ENCODE results near the gene PDLIM3.

PDLIM3 gene

DNA sequence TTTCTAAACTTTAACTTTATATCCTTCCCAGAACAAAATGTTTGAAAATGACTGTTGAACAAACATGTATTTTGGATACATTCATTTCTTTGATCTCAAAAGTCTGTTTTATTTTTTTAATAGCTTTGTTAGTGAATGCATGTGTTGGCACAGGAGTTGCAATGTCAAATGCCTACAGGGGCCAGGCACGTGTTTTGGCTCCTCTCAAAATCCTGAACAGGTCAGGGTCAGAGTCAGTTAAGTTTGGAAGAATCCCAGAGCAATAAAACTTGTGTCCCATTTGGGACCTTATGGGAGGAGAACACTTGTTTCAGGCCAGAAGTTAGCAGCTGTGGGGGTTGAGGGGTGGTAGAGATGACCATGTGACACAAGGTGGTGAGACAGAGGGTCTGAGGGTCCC, 34.7 kb downstream of the PDLIM3 start:
- Histone ChIP-seq H3K4me3 (ENCODE audit: insufficient read depth in 1 of 2, low read depth in 1 of 2, low read length in 2 of 2) (no peak overlapping the region), H2AFZ (ENCODE audit: low read depth, low read length) (no peak overlapping the region), H3K4me1 (ENCODE audit: control insufficient read depth, insufficient read depth, low read depth, low read length) (no peaks in the 10 kb centered on the region), H3K23ac (ENCODE audit: low read length in 2 of 2) (no peak overlapping the region), H3K9ac (ENCODE audit: low read length) (no peak overlapping the region), H3K4ac (ENCODE audit: low read depth in 1 of 2, low read length in 2 of 2) (no peak overlapping the region), H3K27me3 (ENCODE audit: control insufficient read depth in 1 of 2, insufficient read depth in 1 of 2, low read length in 2 of 2) (peaks cover 0 to 5% of the 10 kb centered on the region in 2 experiments), H2BK12ac (ENCODE audit: low read length in 2 of 2) (no peak overlapping the region), H3K14ac (ENCODE audit: low read length in 2 of 2) (no peak overlapping the region), H2BK15ac (ENCODE audit: low read depth, poor library complexity, severe bottlenecking) (no peak overlapping the region), H3K18ac (ENCODE audit: low read depth in 1 of 2, low read length in 2 of 2) (no peak overlapping the region), H3K9me3 (ENCODE audit: control insufficient read depth, low read length) (peaks cover 3% of the 10 kb centered on the region), H3K36me3 (ENCODE audit: control insufficient read depth in 1 of 2, insufficient read depth in 2 of 2, low read depth in 1 of 2, low read length in 2 of 2) (no peaks in the 10 kb centered on the region), H2BK5ac (ENCODE audit: low read depth, low read length, poor library complexity, severe bottlenecking) (no peak overlapping the region), H3K4me2 (ENCODE audit: low read length, poor library complexity, severe bottlenecking) (no peak overlapping the region), H2AK5ac (ENCODE audit: low read length, severe bottlenecking) (no peak overlapping the region), H4K8ac (ENCODE audit: low read length) (no peak overlapping the region), H2BK120ac (ENCODE audit: low read depth, low read length) (no peak overlapping the region), H4K91ac (ENCODE audit: low read length) (no peak overlapping the region), H3K79me1 (replicated peaks; ENCODE audit: low read length, poor library complexity, severe bottlenecking) (no peaks in the 10 kb centered on the region), H3K27ac (ENCODE audit: low read length, poor library complexity, severe bottlenecking) (no peak overlapping the region)
- 83% methylated on average over 1 of the region's 1 CpG for whole genome bisulfite sequencing
- no peak for DNase-seq

DNA sequence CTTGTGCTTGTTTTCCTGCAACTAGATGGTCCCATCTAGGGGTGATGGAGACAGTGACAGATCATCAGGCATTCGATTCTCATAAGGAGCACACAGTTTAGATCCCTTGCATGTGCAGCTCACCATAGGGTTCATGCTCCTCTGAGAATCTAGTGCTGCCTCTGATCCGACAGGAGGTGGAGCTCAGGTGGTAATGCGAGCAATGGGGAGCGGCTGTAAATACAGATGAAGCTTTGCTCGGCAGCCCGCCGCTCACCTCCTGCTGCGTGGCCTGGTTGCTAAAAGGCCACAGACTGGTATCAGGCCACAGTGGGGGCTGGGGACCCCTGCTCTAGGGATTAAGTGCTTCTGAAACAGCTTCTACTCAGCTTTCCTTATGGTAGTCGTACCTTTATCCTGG, 35.3 kb downstream of the PDLIM3 start:
- 97% methylated on average over 9 of the region's 9 CpGs for WGBS
- H2BK15ac ChIP-seq (ENCODE audit: low read depth, poor library complexity, severe bottlenecking): no peak overlapping the region
- no peak overlapping the region for H3K4ac ChIP-seq (ENCODE audit: low read depth in 1 of 2, low read length in 2 of 2)
- no peak overlapping the region for H4K8ac ChIP-seq (ENCODE audit: low read length)
- H2AFZ ChIP-seq (ENCODE audit: low read depth, low read length): no peak overlapping the region
- H3K4me1 ChIP-seq (ENCODE audit: control insufficient read depth, insufficient read depth, low read depth, low read length): no peaks in the 10 kb centered on the region
- no peak overlapping the region for H3K23ac ChIP-seq (ENCODE audit: low read length in 2 of 2)
- peaks cover 0 to 5% of the 10 kb centered on the region in 2 experiments for H3K27me3 ChIP-seq (ENCODE audit: control insufficient read depth in 1 of 2, insufficient read depth in 1 of 2, low read length in 2 of 2)
- no peak overlapping the region for H3K14ac ChIP-seq (ENCODE audit: low read length in 2 of 2)
- no peaks in the 10 kb centered on the region for H3K36me3 ChIP-seq (ENCODE audit: control insufficient read depth in 1 of 2, insufficient read depth in 2 of 2, low read depth in 1 of 2, low read length in 2 of 2)
- DNase-seq: no peak
- no peak overlapping the region for H3K4me3 ChIP-seq (ENCODE audit: insufficient read depth in 1 of 2, low read depth in 1 of 2, low read length in 2 of 2)
- no peaks in the 10 kb centered on the region for H3K79me1 ChIP-seq (replicated peaks; ENCODE audit: low read length, poor library complexity, severe bottlenecking)
- H2AK5ac ChIP-seq (ENCODE audit: low read length, severe bottlenecking): no peak overlapping the region
- H3K18ac ChIP-seq (ENCODE audit: low read depth in 1 of 2, low read length in 2 of 2): no peak overlapping the region
- H3K9ac ChIP-seq (ENCODE audit: low read length): no peak overlapping the region
- H3K27ac ChIP-seq (ENCODE audit: low read length, poor library complexity, severe bottlenecking): no peak overlapping the region
- H4K91ac ChIP-seq (ENCODE audit: low read length): no peak overlapping the region
- H2BK12ac ChIP-seq (ENCODE audit: low read length in 2 of 2): no peak overlapping the region
- H3K9me3 ChIP-seq (ENCODE audit: control insufficient read depth, low read length): peaks cover 3% of the 10 kb centered on the region
- H2BK120ac ChIP-seq (ENCODE audit: low read depth, low read length): no peak overlapping the region
- no peak overlapping the region for H3K4me2 ChIP-seq (ENCODE audit: low read length, poor library complexity, severe bottlenecking)
- no peak overlapping the region for H2BK5ac ChIP-seq (ENCODE audit: low read depth, low read length, poor library complexity, severe bottlenecking)

DNA sequence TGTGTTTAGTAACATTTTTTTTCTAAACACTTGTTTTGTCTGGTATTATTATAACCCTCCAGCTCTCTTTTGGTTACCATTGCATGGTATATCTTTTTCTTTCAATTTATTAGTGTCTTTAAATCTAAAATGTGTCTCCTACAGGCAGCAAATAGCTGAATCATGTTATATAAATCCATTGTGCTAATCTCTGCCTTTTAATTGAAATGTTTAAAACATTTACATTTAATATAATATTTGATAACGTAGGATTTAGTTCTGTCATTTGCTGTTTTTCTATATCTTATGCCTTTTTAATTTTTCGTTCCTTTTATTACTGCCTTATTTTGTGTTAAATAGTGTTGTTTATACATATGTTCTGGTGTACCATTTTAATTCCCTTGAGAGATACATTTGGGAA, 46.7 kb downstream of the PDLIM3 start:
- Histone ChIP-seq H3K79me1 (replicated peaks; ENCODE audit: low read length, poor library complexity, severe bottlenecking) (no peaks in the 10 kb centered on the region), H3K4me2 (ENCODE audit: low read length, poor library complexity, severe bottlenecking) (no peak overlapping the region), H3K4ac (ENCODE audit: low read depth in 1 of 2, low read length in 2 of 2) (no peak overlapping the region), H3K9ac (ENCODE audit: low read length) (no peak overlapping the region), H4K8ac (ENCODE audit: low read length) (no peak overlapping the region), H3K27ac (ENCODE audit: low read length, poor library complexity, severe bottlenecking) (no peak overlapping the region), H3K27me3 (ENCODE audit: control insufficient read depth in 1 of 2, insufficient read depth in 1 of 2, low read length in 2 of 2) (no peaks in the 10 kb centered on the region), H2BK12ac (ENCODE audit: low read length in 2 of 2) (no peak overlapping the region), H2AK5ac (ENCODE audit: low read length, severe bottlenecking) (no peak overlapping the region), H3K4me3 (ENCODE audit: insufficient read depth in 1 of 2, low read depth in 1 of 2, low read length in 2 of 2) (no peak overlapping the region), H2BK5ac (ENCODE audit: low read depth, low read length, poor library complexity, severe bottlenecking) (no peak overlapping the region), H2AFZ (ENCODE audit: low read depth, low read length) (no peak overlapping the region), H3K36me3 (ENCODE audit: control insufficient read depth in 1 of 2, insufficient read depth in 2 of 2, low read depth in 1 of 2, low read length in 2 of 2) (no peaks in the 10 kb centered on the region), H3K14ac (ENCODE audit: low read length in 2 of 2) (no peak overlapping the region), H2BK120ac (ENCODE audit: low read depth, low read length) (no peak overlapping the region), H3K18ac (ENCODE audit: low read depth in 1 of 2, low read length in 2 of 2) (no peak overlapping the region), H3K9me3 (ENCODE audit: control insufficient read depth, low read length) (peaks cover 12% of the 10 kb centered on the region), H4K91ac (ENCODE audit: low read length) (no peak overlapping the region), H2BK15ac (ENCODE audit: low read depth, poor library complexity, severe bottlenecking) (no peak overlapping the region), H3K4me1 (ENCODE audit: control insufficient read depth, insufficient read depth, low read depth, low read length) (no peaks in the 10 kb centered on the region), H3K23ac (ENCODE audit: low read length in 2 of 2) (no peak overlapping the region)
- WGBS: no CpG with 5 or more reads among the region's 2 CpGs
- DNase-seq: no peak

DNA sequence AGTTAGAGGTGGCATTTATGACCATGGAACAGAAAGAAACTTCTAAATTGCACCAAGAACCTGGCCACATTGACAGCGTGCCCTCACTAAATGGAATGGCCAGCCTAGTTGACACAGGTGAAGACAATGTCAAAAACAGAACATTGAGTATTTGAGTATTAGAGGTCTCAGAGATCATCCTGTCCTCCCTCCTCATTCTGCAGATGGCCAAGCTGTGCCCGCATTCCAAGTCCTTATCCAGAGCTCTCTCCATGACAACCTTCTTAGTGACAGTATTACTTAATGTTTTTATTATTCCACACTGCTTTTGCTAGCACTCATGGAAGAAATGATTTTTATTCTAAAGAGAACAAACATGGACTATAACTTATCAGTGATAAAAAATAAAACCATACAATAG, 53.9 kb downstream of the PDLIM3 start:
- no peaks in the 10 kb centered on the region for H3K4me1 ChIP-seq (ENCODE audit: control insufficient read depth, insufficient read depth, low read depth, low read length)
- H3K27me3 ChIP-seq (ENCODE audit: control insufficient read depth in 1 of 2, insufficient read depth in 1 of 2, low read length in 2 of 2): peaks cover 4 to 6% of the 10 kb centered on the region in 2 experiments
- H3K9ac ChIP-seq (ENCODE audit: low read length): no peak overlapping the region
- no peak overlapping the region for H3K4me3 ChIP-seq (ENCODE audit: insufficient read depth in 1 of 2, low read depth in 1 of 2, low read length in 2 of 2)
- no peaks in the 10 kb centered on the region for H3K79me1 ChIP-seq (replicated peaks; ENCODE audit: low read length, poor library complexity, severe bottlenecking)
- DNase-seq: no peak
- no peaks in the 10 kb centered on the region for H3K9me3 ChIP-seq (ENCODE audit: control insufficient read depth, low read length)
- H2BK12ac ChIP-seq (ENCODE audit: low read length in 2 of 2): no peak overlapping the region
- H2AFZ ChIP-seq (ENCODE audit: low read depth, low read length): no peak overlapping the region
- no peak overlapping the region for H4K91ac ChIP-seq (ENCODE audit: low read length)
- 100% methylated on average over 1 of the region's 2 CpGs for WGBS
- no peak overlapping the region for H2AK5ac ChIP-seq (ENCODE audit: low read length, severe bottlenecking)
- no peak overlapping the region for H3K18ac ChIP-seq (ENCODE audit: low read depth in 1 of 2, low read length in 2 of 2)
- H3K4me2 ChIP-seq (ENCODE audit: low read length, poor library complexity, severe bottlenecking): no peak overlapping the region
- H4K8ac ChIP-seq (ENCODE audit: low read length): no peak overlapping the region
- H3K36me3 ChIP-seq (ENCODE audit: control insufficient read depth in 1 of 2, insufficient read depth in 2 of 2, low read depth in 1 of 2, low read length in 2 of 2): no peaks in the 10 kb centered on the region
- no peak overlapping the region for H2BK5ac ChIP-seq (ENCODE audit: low read depth, low read length, poor library complexity, severe bottlenecking)
- H3K4ac ChIP-seq (ENCODE audit: low read depth in 1 of 2, low read length in 2 of 2): no peak overlapping the region
- no peak overlapping the region for H3K27ac ChIP-seq (ENCODE audit: low read length, poor library complexity, severe bottlenecking)
- no peak overlapping the region for H2BK120ac ChIP-seq (ENCODE audit: low read depth, low read length)
- no peak overlapping the region for H2BK15ac ChIP-seq (ENCODE audit: low read depth, poor library complexity, severe bottlenecking)
- no peak overlapping the region for H3K23ac ChIP-seq (ENCODE audit: low read length in 2 of 2)
- no peak overlapping the region for H3K14ac ChIP-seq (ENCODE audit: low read length in 2 of 2)

Measured in mesenchymal stem cell (in vitro differentiated cells and primary cell).